ENCODE data around the gene GPR137B.

DNA sequence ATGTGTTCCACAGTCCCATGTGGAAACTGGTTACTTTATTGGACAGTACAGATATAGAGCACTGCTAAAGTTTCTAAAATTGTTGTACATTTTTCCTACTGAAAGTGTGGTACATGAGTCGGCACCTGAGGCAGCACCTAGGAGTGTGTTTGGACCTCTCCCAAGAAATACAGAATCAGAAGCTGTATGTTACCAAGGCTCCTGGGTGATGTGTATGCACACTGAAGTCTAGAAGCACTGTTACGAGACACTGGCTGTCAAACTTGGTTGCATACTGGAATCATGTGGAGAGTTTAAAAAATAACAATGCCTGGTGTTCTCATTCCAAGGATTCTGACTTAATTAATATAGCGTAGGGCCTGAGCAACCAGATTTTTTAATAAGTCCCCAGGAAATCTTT, 92.8 kb downstream of the GPR137B start:
- TF ChIP-seq POLR2A (IDR thresholded peaks at IDR 0.05; ENCODE audit: low read depth, low read length) (no peak), RCOR1 (IDR thresholded peaks at IDR 0.05; ENCODE audit: insufficient replicate concordance, low read length) (no peak), RFX5 (IDR thresholded peaks at IDR 0.05; ENCODE audit: low read depth, low read length) (no peak), MAZ (IDR thresholded peaks at IDR 0.05; ENCODE audit: borderline replicate concordance, low read depth, low read length) (no peak), BHLHE40 (IDR thresholded peaks at IDR 0.05; ENCODE audit: low read depth, low read length) (no peak), CHD1 (IDR thresholded peaks at IDR 0.05; ENCODE audit: low read depth, low read length) (no peak)
- TF ChIP-seq, protein P1, sequence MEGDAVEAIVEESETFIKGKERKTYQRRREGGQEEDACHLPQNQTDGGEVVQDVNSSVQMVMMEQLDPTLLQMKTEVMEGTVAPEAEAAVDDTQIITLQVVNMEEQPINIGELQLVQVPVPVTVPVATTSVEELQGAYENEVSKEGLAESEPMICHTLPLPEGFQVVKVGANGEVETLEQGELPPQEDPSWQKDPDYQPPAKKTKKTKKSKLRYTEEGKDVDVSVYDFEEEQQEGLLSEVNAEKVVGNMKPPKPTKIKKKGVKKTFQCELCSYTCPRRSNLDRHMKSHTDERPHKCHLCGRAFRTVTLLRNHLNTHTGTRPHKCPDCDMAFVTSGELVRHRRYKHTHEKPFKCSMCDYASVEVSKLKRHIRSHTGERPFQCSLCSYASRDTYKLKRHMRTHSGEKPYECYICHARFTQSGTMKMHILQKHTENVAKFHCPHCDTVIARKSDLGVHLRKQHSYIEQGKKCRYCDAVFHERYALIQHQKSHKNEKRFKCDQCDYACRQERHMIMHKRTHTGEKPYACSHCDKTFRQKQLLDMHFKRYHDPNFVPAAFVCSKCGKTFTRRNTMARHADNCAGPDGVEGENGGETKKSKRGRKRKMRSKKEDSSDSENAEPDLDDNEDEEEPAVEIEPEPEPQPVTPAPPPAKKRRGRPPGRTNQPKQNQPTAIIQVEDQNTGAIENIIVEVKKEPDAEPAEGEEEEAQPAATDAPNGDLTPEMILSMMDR (conservative IDR thresholded peaks at IDR 0.05; ENCODE audit: low read depth, low read length): no peak
- TF ChIP-seq, protein P2, sequence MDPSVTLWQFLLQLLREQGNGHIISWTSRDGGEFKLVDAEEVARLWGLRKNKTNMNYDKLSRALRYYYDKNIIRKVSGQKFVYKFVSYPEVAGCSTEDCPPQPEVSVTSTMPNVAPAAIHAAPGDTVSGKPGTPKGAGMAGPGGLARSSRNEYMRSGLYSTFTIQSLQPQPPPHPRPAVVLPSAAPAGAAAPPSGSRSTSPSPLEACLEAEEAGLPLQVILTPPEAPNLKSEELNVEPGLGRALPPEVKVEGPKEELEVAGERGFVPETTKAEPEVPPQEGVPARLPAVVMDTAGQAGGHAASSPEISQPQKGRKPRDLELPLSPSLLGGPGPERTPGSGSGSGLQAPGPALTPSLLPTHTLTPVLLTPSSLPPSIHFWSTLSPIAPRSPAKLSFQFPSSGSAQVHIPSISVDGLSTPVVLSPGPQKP (IDR thresholded peaks at IDR 0.05; ENCODE audit: borderline replicate concordance, low read depth, low read length): no peak
